OCI-M2 (cell line): ENCODE measurements around the gene PITX1.

Experiments used
- DNase-seq: peaks from one replicate; lab custom pipeline; 2025; ENCODE audit not compliant: unreplicated experiment; lab: John Stamatoyannopoulos, UW

The PITX1 gene

GRCh38 chr5:135042595-135042994 lies 8.6 kb upstream of the PITX1 start:
- no peak for DNase-seq

GRCh38 chr5:135041726-135042125 lies 7.7 kb upstream of the PITX1 start:
- no peak for DNase-seq

- DNase-seq = no peak
Measured at GRCh38 chr5:135041145-135041587, 7.1 kb upstream of the PITX1 start.

DNA sequence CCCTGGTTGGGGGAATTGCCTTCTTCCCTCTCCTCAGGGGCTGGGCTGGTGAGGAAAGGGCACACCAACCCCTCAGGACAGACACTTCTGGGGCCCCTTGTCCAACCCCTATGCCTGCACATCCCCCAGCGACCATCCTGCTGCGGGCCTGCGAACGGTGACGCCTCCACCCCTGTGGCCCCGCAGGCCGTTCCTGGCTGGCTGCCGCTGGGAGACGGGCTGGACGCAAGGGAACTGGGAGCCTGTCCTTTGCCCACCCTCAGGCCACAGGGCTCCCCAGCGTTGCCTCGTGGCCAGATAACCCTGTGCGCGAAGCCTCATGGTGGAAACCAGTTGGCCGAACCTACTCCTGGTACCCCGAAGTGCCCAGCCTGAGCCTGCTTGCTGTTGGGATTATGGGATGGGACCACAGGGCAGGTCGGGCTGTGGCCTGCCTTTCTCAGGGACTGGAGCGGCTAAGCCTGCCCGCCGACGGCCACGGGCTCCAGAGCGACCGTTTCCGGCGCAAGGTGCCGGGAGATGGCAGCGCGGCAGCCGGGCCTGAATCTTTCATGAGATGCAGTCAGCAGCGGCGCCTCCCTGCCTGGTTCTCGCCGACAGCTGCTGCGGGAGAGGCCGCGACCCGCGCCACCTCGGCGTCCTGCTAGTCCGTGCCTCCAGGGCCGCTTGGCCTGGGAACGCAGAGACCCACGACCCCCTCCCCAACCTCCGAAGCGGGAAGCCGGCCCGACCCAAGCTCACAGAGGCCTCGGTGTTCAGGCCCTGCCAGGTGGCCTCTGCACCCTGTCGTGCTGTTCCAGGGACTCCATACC lies 6.5 kb upstream of the PITX1 start:
- no peak for DNase-seq

DNA sequence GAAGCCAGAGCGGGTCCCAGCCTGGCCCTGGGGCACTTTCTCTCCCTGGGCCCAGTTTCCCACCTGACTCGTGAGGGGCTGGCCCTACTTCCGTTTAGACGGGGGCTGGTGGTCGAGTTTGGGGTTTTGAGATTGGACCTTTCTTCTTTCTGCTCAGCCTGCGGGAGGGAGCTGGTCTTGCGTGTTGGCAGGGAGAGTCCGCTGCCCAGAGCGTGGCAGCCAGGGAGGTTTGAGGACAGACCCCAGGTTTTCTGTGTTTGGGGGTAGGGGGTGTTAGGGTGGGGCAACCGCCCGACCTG lies 6.0 kb upstream of the PITX1 start:
- DNase-seq = no peak

- DNase-seq = no peak
Measured at GRCh38 chr5:135039271-135040033, 5.4 kb upstream of the PITX1 start.

- no peak for DNase-seq
Measured at GRCh38 chr5:135038813-135039270, 4.8 kb upstream of the PITX1 start.

DNA sequence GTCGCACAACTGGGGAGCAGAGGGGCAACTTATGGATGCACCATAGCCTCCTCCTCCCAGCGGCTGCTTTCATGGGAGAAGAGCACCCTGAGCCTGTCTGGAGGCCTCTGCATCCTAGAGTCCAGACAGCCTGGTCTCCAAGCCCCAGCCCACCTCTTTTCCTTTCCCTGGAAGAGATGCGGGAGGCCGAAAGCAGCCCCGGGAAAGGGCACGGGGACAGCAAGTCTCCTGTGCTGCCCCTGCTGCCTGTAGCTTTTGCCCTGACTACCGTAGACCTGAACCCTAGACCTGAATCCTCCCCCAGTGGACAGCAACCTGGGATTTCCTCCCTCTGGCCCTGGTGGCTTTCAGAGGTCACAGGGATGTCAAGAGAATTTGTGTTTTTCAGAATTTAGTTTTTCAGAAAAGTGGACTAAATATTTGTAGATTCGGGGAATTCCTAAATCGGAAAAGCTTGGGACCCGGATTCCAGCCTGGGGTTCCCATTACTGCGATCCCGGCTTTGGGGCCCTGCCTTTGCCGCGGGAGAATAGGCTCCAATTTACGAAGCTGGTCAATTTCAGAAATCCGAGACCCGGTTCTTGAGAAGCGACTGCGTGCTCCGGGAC lies 4.3 kb upstream of the PITX1 start:
- DNase-seq = no peak

- DNase-seq = no peak
Measured at GRCh38 chr5:135037519-135038204, 3.6 kb upstream of the PITX1 start.

DNA sequence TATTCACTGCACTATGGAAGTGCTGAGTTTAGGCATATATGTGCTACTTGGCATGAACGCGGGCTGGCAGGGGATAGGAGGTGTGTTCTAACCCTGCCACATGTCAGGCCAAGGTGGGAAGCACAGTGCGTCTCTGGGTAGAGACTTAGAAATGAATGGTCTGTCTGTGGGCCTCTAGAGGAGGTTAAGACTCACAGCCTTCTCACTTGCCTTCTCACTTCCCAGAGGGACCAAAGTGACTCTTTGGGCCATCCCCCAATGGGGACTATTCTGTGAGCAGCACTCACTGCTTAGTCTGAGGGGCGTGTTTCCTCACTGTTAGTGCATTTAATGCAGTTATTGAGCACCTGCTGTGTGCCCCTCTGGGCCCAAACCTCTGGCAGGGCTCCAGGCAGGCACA lies 2.4 kb upstream of the PITX1 start:
- no peak for DNase-seq

DNA sequence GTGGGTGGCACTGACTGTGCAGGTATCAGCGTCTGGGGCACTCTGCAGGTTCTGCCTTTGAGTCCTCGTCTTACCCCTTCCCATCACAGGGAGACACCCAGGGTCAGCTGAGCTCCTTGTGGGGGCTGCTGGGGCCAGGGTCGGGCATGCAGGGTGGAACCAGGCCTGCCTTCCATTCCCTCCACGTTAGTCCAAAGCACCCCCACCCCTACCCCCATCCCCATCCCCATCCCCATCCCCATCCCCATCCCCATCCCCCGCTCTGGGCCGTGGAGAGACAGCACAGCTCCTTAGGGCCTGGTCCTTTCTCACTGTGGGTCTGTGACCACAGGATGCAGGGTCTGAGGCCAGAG lies 1.6 kb upstream of the PITX1 start:
- DNase-seq = no peak

GRCh38 chr5:135034963-135035677 lies 1.1 kb upstream of the PITX1 start:
- no peak for DNase-seq

DNA sequence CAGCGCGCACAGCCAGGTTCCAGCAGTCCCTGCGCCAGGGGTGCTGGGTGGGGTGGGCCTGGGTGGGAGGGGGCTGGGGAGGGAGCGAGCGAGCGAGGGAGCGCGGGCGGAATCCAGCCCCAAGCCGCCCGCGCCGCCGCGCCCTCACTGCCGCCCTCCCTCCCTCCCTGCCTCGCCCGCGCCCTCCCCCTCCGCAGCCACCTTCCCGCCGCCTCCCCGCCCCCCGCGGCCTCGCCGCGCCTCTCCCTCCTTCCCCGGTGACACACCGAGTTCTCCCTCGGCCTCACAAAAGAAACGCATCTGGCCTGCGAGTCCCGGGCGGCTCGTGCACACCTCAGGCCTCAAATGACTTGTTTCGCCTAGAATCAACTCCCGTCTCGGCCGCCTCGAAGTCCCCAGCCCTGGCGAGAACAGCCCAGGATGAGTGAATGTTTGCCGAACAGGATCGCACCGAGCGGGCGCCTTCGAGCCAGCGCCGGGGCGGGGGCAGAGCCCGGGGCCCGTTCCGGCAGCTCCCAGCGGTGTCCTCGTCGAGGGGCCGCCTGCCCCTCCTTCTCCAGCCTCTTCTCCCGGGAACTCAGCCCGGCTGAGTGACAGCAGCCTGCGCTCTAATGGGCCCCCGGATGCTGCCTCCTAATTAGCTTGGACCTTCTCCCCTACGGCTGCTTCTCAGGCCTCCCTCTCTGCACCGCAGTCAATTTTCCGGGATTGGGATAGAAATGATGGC lies 371 bp upstream of the PITX1 start:
- DNase-seq = no peak

DNA sequence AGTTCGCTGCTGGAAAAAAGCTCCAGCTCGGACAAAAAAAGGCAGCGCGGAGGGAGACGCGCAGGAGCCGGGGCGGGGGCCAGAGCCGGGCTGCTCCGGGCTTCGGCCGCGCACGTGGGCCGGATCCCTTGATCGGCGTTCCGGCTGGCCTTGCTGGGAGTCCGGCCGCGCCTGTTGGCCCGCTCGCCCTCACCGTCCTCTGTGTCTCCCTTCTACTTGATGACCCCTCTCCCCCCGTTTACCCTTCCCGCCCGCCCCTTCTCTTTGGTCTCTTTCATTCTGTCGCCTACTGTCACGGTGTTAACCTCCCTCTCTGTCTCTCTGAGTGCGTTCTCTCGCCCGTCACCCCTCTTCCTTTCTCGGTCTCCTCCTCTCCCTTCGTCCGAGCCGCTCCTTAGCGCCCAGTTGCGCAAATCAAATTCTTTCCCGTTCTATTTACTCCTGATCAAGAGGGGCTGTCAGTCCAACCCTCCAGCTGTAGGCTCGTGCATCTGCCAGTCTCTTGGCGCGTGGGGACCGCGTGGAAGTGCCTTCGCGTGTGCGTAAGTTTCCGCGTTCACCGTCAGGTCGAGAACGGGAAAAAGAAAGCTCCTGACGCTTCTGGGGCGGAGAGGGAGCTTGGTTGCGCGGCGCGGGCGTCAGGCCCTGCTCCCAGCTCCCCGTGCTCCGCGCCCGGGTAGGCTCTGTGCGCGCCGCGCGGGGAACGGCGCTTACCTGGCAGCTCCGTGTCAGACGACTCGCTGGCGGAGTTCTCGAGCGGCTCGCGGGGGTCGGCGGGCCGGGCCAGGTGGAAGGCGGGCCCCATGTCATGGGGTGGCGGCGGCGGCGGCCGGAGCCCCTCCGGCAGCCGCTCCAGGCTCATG lies 798 bp downstream of the PITX1 start:
- DNase-seq = no peak

DNA sequence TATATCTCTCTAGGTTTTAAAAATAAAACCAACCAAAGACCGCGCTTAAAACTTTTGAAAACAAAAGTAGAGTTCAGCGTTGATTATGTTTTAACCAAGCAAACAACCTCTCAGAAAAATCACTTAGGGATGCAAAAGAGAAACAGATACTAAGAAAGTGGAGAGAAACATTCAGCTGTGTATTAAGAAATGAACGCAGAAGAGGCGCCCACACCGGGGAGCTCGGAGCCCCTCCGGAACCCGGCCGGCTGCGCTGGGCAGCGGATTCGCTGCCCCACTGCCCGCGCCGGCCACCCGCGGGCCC lies 1.4 kb downstream of the PITX1 start:
- no peak for DNase-seq

DNA sequence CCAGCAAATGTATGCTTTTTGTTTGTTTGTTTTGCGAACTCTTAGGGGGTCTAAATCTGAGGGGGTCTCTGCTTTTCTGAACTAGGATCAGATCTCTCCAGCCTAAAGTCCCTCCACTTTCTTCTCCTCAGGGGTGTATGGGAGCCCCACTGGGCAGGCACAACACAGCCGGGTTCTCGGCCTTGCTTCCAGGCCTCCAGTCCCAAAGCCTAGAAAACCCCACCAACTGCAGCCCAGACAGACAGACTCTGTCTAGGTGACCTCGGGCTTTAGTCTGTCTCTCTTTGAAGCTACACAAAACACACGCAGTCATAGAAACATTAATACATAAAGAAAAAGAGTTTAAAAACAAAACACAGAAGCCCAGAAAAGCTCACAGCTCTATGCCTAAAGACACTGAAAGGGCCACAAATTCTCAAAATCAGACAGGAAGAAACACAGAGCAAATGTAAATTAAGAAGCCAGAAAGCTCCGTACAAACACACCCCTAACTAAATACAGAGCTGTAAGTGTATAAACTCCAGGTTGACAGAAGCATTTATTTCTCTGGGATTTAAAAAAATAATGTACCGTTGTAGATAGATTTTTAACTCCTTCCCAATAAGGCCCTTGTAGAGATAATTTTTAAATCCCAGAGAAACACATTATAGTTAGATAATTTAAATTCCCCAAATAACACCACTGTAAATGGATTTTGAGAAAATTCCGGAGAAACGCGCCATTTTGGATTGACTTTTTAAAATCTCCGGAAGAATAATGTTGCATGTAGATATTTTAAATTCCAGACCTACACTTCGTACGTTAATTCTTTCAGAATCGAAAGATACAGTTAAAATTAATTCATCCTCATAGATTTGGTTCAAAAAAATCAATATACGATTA lies 2.0 kb downstream of the PITX1 start:
- DNase-seq = no peak

DNA sequence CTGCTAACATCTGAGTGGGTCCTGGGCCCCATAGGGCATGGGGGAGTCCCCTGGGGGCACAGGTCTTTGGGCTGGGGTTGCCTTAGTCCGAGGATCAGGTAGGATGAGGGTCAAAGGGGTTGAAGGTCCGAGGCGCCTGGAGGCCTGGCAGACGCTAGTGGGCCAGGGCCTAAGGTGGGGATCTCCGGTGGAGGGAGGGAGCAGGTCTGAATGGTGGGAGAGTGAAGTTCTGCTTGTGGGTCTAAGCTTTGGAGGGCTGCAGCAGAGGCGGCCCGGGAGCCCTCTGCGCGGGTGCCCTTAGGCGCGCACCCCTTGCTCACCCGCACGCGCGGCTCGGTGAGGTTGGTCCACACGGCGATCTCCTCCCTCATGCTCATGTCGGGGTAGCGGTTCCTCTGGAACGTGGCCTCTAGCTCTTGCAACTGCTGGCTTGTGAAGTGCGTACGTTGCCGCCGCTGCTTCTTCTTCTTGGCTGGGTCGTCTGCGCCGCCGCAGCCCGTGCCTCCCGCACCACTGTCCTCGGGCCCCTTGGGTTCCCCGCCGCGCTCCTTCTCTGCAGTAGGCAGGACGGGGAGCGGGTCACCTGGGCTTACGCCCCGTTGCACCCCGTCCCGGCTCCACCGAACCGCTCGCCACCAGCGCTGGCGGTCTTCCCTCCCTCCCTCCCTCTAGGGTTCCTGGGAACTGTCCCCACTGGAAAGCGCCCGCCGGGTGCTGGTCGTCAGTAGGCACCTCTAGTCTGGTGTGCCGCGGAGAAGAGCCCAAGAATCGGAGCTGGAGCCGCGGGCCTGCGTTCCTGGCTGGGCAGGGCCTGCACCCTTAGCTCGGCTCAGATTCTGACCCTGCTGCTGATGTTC lies 2.8 kb downstream of the PITX1 start:
- DNase-seq = no peak
